ENCODE data around the gene CAGE1. TPM values are rescaled to one million over a fixed set of nuclear protein-coding genes. Genes with fewer than 3 reads are reported as not detected.

The CAGE1 gene
- total and polyA plus RNA-seq, 2 donors (not counting 1 experiment from before 2014, with no cell fraction given): 0.17 TPM; not detected in 1

- Histone ChIP-seq H2AFZ (ENCODE audit: low read length) (no peak overlapping the region), H4K20me1 (ENCODE audit: control insufficient read depth, extremely low read depth, insufficient read depth, low read length) (no peaks in the 10 kb centered on the region), H3K79me2 (ENCODE audit: control insufficient read depth, insufficient read depth, low read length) (no peaks in the 10 kb centered on the region), H3K9me3 (ENCODE audit: control insufficient read depth, insufficient read depth, low read depth, low read length) (no peaks in the 10 kb centered on the region), H3K4me1 (ENCODE audit: control insufficient read depth, extremely low read depth, insufficient read depth, low read length) (no peaks in the 10 kb centered on the region), H3K36me3 (ENCODE audit: control insufficient read depth, insufficient read depth, low read length) (peaks cover 3% of the 10 kb centered on the region), H3K27ac (ENCODE audit: insufficient read depth, low read length) (no peak overlapping the region), H3K9ac (ENCODE audit: insufficient read depth, low read length) (no peak overlapping the region), H3K4me3 (replicated peaks in 1 of 4; ENCODE audit: control extremely low read depth in 1 of 4, insufficient read depth in 1 of 4, low read depth in 3 of 4, low read length in 4 of 4) (no peak overlapping the region), H3K27me3 (ENCODE audit: control insufficient read depth, insufficient read depth, low read length) (no peaks in the 10 kb centered on the region), H3K4me2 (ENCODE audit: extremely low read depth, insufficient read depth, low read length) (no peak overlapping the region)
- TF ChIP-seq EZH2 (IDR thresholded peaks at IDR 0.05; ENCODE audit: low read length, missing control alignments) (no peak), CTCF (conservative IDR thresholded peaks at IDR 0.05 in 1 of 2, IDR thresholded peaks at IDR 0.05 in 1 of 2; ENCODE audit: low read depth in 1 of 2, low read length in 2 of 2) (no peak)
- DNase-seq (ENCODE audit: low read depth in 2 of 2): no peak
Measured at GRCh38 chr6:7411328-7411727, 21.8 kb upstream of the CAGE1 start.

- H3K9ac ChIP-seq (ENCODE audit: insufficient read depth, low read length): no peak overlapping the region
- no peaks in the 10 kb centered on the region for H4K20me1 ChIP-seq (ENCODE audit: control insufficient read depth, extremely low read depth, insufficient read depth, low read length)
- H3K9me3 ChIP-seq (ENCODE audit: control insufficient read depth, insufficient read depth, low read depth, low read length): no peaks in the 10 kb centered on the region
- H3K4me1 ChIP-seq (ENCODE audit: control insufficient read depth, extremely low read depth, insufficient read depth, low read length): no peaks in the 10 kb centered on the region
- no peak for DNase-seq (ENCODE audit: low read depth in 2 of 2)
- TF ChIP-seq EZH2 (IDR thresholded peaks at IDR 0.05; ENCODE audit: low read length, missing control alignments): no peak
- TF ChIP-seq CTCF (conservative IDR thresholded peaks at IDR 0.05 in 1 of 2, IDR thresholded peaks at IDR 0.05 in 1 of 2; ENCODE audit: low read depth in 1 of 2, low read length in 2 of 2): no peak
- H2AFZ ChIP-seq (ENCODE audit: low read length): no peak overlapping the region
- H3K4me2 ChIP-seq (ENCODE audit: extremely low read depth, insufficient read depth, low read length): no peak overlapping the region
- no peak overlapping the region for H3K4me3 ChIP-seq (replicated peaks in 1 of 4; ENCODE audit: control extremely low read depth in 1 of 4, insufficient read depth in 1 of 4, low read depth in 3 of 4, low read length in 4 of 4)
- H3K27me3 ChIP-seq (ENCODE audit: control insufficient read depth, insufficient read depth, low read length): no peaks in the 10 kb centered on the region
- no peaks in the 10 kb centered on the region for H3K79me2 ChIP-seq (ENCODE audit: control insufficient read depth, insufficient read depth, low read length)
- H3K27ac ChIP-seq (ENCODE audit: insufficient read depth, low read length): no peak overlapping the region
- H3K36me3 ChIP-seq (ENCODE audit: control insufficient read depth, insufficient read depth, low read length): peaks cover 3% of the 10 kb centered on the region
Measured at GRCh38 chr6:7410851-7411250, 21.3 kb upstream of the CAGE1 start.

- H3K4me1 ChIP-seq (ENCODE audit: control insufficient read depth, extremely low read depth, insufficient read depth, low read length): no peaks in the 10 kb centered on the region
- H3K36me3 ChIP-seq (ENCODE audit: control insufficient read depth, insufficient read depth, low read length): peaks cover 3% of the 10 kb centered on the region
- DNase-seq (ENCODE audit: low read depth in 2 of 2): no peak
- H3K9ac ChIP-seq (ENCODE audit: insufficient read depth, low read length): no peak overlapping the region
- H2AFZ ChIP-seq (ENCODE audit: low read length): no peak overlapping the region
- H3K27ac ChIP-seq (ENCODE audit: insufficient read depth, low read length): no peak overlapping the region
- no peak overlapping the region for H3K4me3 ChIP-seq (replicated peaks in 1 of 4; ENCODE audit: control extremely low read depth in 1 of 4, insufficient read depth in 1 of 4, low read depth in 3 of 4, low read length in 4 of 4)
- no peaks in the 10 kb centered on the region for H3K79me2 ChIP-seq (ENCODE audit: control insufficient read depth, insufficient read depth, low read length)
- no peaks in the 10 kb centered on the region for H4K20me1 ChIP-seq (ENCODE audit: control insufficient read depth, extremely low read depth, insufficient read depth, low read length)
- H3K4me2 ChIP-seq (ENCODE audit: extremely low read depth, insufficient read depth, low read length): no peak overlapping the region
- no peak for TF ChIP-seq EZH2 (IDR thresholded peaks at IDR 0.05; ENCODE audit: low read length, missing control alignments)
- no peak for TF ChIP-seq CTCF (conservative IDR thresholded peaks at IDR 0.05 in 1 of 2, IDR thresholded peaks at IDR 0.05 in 1 of 2; ENCODE audit: low read depth in 1 of 2, low read length in 2 of 2)
- H3K9me3 ChIP-seq (ENCODE audit: control insufficient read depth, insufficient read depth, low read depth, low read length): no peaks in the 10 kb centered on the region
- no peaks in the 10 kb centered on the region for H3K27me3 ChIP-seq (ENCODE audit: control insufficient read depth, insufficient read depth, low read length)
Measured at GRCh38 chr6:7409740-7410139, 20.2 kb upstream of the CAGE1 start.

Measured in fibroblast of lung (primary cell).